Measurements from ENCODE around the gene GH2.
"Not testable (repeated sequence)": the region's sequence is repeated elsewhere in the genome, so short reads cannot be mapped to it uniquely, and the experiment has no call there.

The GH2 gene

GRCh38 chr17:63910096-63910495 is 28.4 kb upstream of the GH2 start:
- DNase-seq = no peak

- DNase-seq = not testable (repeated sequence)
Observed at GRCh38 chr17:63909586-63909985, 27.8 kb upstream of the GH2 start.

- DNase-seq = peak; percentile 20
Observed at GRCh38 chr17:63907161-63907778, 25.5 kb upstream of the GH2 start.

GRCh38 chr17:63904796-63905195 is 23.1 kb upstream of the GH2 start:
- DNase-seq = not testable (repeated sequence)

- not testable (repeated sequence) for DNase-seq
Observed at GRCh38 chr17:63903787-63904201, 22.1 kb upstream of the GH2 start.

- not testable (repeated sequence) for DNase-seq
Observed at GRCh38 chr17:63901971-63902370, 20.2 kb upstream of the GH2 start.

- DNase-seq = peak; percentile 48
Observed at GRCh38 chr17:63898899-63899798, 17.4 kb upstream of the GH2 start.

- DNase-seq = not testable (repeated sequence)
Observed at GRCh38 chr17:63896524-63897354, 15.0 kb upstream of the GH2 start, which contains the start of gene CSH1. Gene CSH1, minus strand, starts transcription at chr17:63896574. Its CDS starts 63 bp downstream, at chr17:63896511.

- not testable (repeated sequence) for DNase-seq
Observed at GRCh38 chr17:63894821-63895220, 13.1 kb upstream of the GH2 start.

- not testable (repeated sequence) for DNase-seq
Observed at GRCh38 chr17:63894021-63894420, 12.3 kb upstream of the GH2 start.

GRCh38 chr17:63892316-63893037 is 10.7 kb upstream of the GH2 start:
- DNase-seq = not testable (repeated sequence)

- DNase-seq = not testable (repeated sequence)
Observed at GRCh38 chr17:63889026-63889848, 7.5 kb upstream of the GH2 start.

- DNase-seq = not testable (repeated sequence)
Observed at GRCh38 chr17:63885119-63885518, 3.4 kb upstream of the GH2 start.

- not testable (repeated sequence) for DNase-seq
Observed at GRCh38 chr17:63882626-63883126, 932 bp upstream of the GH2 start.

- DNase-seq = not testable (repeated sequence)
Observed at GRCh38 chr17:63881337-63881736, 407 bp downstream of the GH2 start.

- DNase-seq = no peak
Observed at GRCh38 chr17:63880706-63881105, 1.0 kb downstream of the GH2 start.

GRCh38 chr17:63878413-63878812 is 3.3 kb downstream of the GH2 start:
- not testable (repeated sequence) for DNase-seq

GRCh38 chr17:63874693-63875092 is 7.1 kb downstream of the GH2 start:
- not testable (repeated sequence) for DNase-seq

- DNase-seq = not testable (repeated sequence)
Observed at GRCh38 chr17:63874061-63874626, 7.6 kb downstream of the GH2 start.

GRCh38 chr17:63873577-63873976 is 8.2 kb downstream of the GH2 start, which contains the start of gene CSH2:
Gene CSH2, minus strand, starts transcription at chr17:63873677. Its CDS starts 63 bp downstream, at chr17:63873614.
- DNase-seq = not testable (repeated sequence)

Measured in stimulated activated CD4-positive, alpha-beta T cell treated with anti-CD3 and anti-CD28 coated beads, Interleukin-1b, Interleukin-23, amount 100 ng/mL, for 48 hours (primary cell).